ENCODE data around the gene CEP85.
"Not testable (repeated sequence)": the region's sequence is repeated elsewhere in the genome, so short reads cannot be mapped to it uniquely, and the experiment has no call there.

CEP85 gene

DNA sequence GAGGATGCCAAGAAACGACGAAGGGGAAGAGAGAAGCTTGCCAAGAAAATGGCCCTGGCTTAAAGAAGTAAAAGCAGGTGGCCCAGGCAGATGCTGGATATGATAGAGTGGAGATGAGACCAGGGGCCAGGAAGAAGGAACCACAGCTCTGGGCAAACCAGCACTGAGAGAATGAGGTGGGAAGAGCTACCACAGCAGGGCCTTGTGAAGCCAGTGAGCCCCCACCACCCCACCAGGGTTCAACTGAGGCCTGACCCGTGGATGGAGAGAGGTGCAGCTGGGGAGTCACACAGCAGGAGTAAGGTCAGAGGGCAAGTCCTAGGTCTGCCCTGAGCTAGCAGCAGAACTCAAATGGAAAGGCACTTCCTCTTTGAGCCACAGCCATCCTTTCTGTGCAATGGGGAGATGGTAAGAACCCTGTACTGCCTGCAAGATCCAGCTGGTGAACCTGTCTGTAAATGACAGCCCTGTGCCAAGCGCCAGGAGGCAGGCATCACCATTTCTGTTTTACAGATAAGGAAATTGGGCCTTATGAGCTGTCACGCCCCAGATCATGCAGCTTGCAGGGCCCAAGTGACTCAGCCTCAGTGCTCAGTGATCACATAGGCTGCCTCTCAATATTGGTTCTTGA is 54.4 kb downstream of the CEP85 start:
- in situ Hi-C loops (cut with MboI; ENCODE audit: low sequenced_read_pairs): no loop called here

DNA sequence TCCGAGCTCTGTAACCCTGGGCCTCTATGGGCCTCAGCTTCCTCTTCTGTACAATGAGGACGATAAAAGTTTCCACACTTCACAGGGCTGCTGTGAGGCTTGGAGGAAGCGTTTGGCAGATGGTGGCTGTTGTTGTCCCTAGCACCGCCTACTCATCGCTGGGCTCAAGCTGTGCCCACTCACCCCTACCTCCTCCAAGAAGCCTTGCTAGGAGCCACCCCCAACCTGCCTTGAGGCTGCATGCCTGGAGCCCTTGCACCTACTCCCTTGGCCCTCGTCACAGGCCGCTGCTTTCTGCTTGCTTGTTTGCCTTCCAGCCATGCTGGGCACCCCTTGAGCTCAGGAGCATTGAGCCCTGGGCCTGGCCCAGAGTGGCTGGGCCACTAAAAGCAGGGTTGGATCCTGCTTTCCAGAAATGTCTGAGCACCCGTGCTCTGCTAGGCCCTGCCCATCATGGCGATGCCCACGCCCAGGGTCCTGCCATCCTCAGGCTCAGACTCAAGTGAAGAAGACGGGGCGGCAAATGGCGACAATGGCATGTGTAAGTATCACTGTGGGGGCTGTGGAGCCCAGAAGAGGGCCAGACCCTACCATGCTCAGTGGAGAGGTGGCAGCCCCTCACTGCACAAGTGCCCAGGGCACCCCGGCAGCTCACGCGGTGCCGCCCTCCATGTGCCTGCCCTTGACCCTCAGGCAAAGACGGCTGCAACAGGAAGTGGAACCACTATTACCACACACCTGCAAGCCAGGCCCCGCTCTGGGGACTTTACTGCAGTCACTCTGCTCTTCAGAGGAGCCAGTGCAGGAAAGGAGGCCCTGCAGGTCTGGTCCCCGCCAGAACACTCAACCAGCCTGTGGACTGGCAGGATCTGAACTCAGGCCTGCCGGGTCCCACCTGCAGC is 55.4 kb downstream of the CEP85 start:
- in situ Hi-C loops (cut with MboI; ENCODE audit: low sequenced_read_pairs): no loop called here

GRCh38 chr1:26290122-26290881 is 56.3 kb downstream of the CEP85 start:
- in situ Hi-C loops (cut with MboI; ENCODE audit: low sequenced_read_pairs): no loop called here

- in situ Hi-C loops (cut with MboI; ENCODE audit: low sequenced_read_pairs): no loop called here
Measured at GRCh38 chr1:26290882-26291261, 56.9 kb downstream of the CEP85 start.

- in situ Hi-C loops (cut with MboI; ENCODE audit: low sequenced_read_pairs): no loop called here
Measured at GRCh38 chr1:26291433-26291832, 57.4 kb downstream of the CEP85 start.

- in situ Hi-C loops (cut with MboI; ENCODE audit: low sequenced_read_pairs): no loop called here
Measured at GRCh38 chr1:26291939-26292338, 57.9 kb downstream of the CEP85 start.

DNA sequence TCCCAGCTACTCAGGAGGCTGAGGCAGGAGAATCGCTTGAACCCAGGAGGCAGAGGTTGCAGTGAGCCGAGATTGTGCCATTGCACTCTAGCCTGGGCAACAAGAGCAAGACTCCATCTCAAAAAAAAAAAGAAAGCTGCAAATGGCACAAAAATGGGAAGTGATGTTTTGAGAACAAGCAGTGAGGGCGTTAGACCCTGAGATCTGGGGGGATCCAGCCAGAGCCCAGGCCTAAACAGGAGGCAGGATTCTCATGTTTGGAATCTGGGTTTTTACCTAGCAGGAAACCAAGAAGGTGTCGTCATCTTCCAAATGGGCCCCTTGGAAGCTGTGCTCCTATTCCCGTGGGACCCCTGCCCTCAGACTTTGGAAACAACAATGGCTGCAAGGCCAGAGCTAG is 58.7 kb downstream of the CEP85 start:
- in situ Hi-C loops (cut with MboI; ENCODE audit: low sequenced_read_pairs): not testable (repeated sequence)

- in situ Hi-C loops (cut with MboI; ENCODE audit: low sequenced_read_pairs): no loop called here
Measured at GRCh38 chr1:26293911-26294463, 60.0 kb downstream of the CEP85 start.

DNA sequence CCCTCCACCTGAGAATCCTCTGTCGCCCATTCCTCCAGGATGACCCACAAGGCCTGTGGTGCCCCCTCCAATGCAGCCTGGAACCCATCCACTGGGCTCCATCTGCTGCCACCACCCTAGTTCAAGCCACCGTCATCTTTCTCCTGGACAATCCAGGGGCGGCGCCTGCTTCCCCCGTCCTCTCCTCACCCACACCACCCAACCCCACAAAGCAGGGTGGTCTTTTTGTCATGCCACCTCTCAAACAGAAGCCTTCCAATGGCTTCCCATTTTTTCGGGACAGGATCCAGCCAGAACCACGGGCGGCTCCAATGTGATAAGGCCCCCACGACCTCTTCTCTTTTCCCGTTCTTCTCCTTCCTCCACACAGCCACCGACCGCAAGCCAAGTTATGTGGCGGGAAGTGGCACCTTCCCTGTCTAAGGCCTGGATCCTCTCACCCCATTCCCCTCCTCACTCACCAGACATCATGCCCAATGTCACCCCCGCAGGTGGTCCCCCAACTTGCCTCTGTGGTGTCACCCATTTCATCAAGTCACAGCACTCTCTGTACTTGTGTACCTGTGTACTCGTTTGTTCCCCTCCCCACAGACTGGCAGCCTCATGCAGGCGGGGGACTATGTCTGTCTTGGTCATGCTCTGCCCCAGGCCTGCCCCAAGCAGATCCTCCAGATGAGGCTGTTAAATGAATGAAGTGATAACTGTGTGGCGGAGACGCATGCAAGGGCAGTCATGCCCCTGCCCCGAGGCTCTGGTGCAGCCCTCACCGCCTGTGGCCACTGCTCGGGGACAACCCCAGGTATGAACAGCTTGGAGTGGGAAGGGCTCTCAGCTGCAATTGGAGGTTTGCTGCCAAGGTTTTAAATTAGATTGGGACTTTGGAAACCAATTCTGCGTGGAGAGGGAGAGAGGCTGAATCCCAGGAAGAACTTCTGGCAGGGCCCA is 61.5 kb downstream of the CEP85 start:
- in situ Hi-C loops (cut with MboI; ENCODE audit: low sequenced_read_pairs): no loop called here

- in situ Hi-C loops (cut with MboI; ENCODE audit: low sequenced_read_pairs): no loop called here
Measured at GRCh38 chr1:26296340-26297056, 62.5 kb downstream of the CEP85 start.

DNA sequence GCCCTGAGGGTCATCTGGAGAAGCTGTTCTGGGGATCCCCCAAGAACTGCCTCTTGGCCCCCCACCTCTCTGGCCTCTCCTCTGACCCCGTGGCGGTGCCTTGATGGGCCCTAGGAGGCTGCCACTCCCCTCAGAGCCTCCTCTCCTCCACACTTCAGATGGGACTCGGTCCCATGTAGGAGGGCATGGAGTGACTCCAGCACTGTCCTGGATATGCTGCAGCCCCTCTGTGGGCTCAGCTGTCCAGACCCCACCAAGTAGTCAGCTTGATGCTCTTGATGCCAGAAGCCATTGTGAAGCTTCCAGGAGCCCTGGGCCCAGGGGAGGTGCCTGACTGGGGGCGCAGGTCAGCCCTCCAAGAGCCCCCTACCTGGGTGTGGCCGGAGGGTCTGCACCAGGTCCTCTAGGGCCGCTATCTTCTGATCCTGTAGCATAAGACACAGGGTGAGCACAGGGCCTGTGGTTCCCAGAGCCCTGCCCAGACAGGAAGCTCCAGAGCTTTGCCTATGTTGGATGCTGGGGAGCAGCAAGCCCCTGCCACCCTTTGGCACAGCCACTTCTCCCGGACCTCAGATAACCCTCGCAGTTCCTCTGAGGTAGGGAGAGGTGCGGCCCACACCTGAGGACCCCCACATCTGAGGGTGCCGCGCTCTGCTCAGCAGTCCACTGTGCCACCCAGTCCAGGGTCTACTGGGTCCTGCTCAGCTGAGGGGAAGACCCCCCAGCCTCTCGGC is 63.2 kb downstream of the CEP85 start:
- in situ Hi-C loops (cut with MboI; ENCODE audit: low sequenced_read_pairs): no loop called here

DNA sequence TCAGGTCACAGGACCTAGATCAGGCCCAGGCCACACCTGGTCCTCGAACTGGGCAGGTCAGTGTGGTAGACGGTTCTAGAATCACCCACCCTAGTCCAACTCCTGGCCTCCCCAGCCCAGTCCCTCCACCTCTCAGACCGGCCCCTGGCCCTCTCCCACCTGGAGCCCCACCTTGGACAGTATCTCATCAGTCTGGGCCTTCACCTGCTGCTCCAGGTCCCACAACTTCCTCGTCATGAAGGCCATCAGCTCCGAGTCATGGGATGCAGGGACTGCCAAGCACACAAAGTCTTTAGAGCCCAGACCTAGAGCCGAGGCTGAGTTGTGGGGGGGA is 63.8 kb downstream of the CEP85 start:
- in situ Hi-C loops (cut with MboI; ENCODE audit: low sequenced_read_pairs): no loop called here

DNA sequence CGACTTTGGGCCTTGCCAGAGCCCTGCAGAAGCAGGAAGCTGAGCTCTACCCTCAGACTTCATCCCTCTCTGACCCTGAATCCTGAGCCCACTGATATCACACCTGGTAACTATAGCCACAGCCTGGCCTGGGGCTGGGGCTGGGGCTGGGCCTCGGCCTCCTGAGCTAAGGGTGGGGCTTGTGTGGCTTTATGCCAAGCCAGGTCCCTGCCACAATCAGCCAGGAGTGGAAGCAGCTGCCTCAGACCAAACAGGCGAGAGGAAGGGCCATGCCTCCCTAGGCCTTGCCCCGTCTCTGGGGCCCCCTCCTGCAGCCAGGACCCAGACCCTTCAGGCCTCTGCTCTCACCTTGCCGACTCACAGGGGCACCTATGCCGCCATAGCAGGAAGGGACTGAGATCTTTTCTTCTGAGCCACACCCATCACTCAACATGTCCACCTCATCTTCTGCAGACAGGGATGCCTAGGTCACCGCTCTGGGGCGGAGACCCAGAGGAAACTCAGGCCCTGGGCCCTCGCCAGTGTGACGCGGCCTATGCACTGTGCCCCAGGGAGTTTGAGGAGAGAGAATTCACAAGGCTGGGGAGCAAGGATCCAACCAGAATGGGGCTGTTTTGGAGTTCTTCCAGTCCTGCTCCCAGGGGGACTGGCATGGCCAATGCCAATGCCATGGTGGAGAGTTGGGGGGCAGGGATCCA is 66.7 kb downstream of the CEP85 start:
- in situ Hi-C loops (cut with MboI; ENCODE audit: low sequenced_read_pairs): no loop called here

DNA sequence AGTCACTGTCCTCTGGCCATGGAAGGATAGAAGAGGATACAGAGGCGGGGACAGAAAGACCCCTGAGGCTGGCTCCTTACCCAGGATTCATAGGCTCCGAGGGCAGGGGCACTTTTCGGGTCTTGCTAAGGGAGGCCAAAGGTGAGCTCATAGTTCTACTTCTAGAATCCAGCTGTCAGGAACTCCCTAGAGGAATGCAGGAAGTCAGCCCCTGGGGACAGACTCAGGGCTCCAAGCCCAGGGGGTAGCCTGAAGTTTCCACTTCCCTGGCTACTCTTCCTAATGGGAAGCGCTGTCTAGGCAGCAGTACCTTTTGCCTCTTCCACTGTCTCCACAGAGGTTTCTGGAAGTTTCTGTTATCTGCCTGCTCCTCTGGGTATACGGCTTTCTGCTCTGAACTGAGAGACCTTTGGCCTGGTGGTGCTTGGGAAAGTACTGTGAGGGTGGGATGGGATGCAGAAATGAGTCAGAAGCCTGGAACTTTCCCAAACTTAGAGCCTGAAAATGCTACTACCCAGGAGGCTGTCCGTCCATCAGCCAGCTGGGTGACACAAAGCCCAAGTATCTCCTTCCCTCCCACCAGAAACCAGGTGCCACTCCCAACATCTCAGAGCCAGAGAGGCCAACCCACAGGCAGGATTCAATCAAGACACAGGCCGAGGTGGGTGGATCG is 68.9 kb downstream of the CEP85 start:
- in situ Hi-C loops (cut with MboI; ENCODE audit: low sequenced_read_pairs): no loop called here

DNA sequence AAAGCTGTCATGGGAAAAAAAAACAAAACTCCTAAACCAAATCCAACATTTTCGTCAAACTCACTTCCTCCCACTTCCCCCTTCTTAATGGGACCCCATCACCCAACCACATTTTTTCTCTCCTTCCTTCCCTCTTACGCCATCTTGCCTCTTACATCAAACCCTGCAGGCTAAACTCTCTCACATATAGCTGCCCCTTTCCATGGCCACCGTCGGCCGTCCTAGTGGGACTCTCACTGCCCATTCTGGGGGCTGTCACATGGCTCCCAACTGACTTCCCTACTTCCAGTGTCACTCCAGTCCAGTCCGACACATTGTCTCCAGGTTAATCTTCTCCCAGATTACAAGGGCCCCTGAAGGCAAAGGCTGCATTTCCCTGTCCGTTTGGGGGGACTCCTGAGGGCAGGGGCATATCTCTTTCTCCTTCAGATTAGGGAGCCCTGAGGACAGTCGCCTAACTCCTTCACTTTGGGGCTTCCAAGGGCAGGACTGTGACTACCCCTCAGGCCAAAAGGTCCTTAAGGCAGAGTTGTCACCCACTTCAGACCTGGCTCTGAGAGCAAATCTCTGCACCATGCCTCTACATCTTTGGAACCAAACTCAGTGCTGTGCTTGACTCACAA is 71.8 kb downstream of the CEP85 start:
- in situ Hi-C loops (cut with MboI; ENCODE audit: low sequenced_read_pairs): no loop called here

- in situ Hi-C loops (cut with MboI; ENCODE audit: low sequenced_read_pairs): no loop called here
Measured at GRCh38 chr1:26306290-26307229, 72.6 kb downstream of the CEP85 start, which contains the start of gene UBXN11. Gene UBXN11 (minus strand): TSS chr1:26306636. CDS start chr1:26302883, 3,753 bp downstream.

Data from HL-60/S4 treated with retinoic acid at 250 ng/mL for 4 days and 3 days (cell line).